ENCODE data around the gene MACROD2. TPM values are rescaled to one million over a fixed set of nuclear protein-coding genes. Genes with fewer than 3 reads are reported as not detected.

The MACROD2 gene
- total and polyA plus RNA-seq, 2 experiments from 2014 or later = 2.8 to 4.3 TPM

DNA sequence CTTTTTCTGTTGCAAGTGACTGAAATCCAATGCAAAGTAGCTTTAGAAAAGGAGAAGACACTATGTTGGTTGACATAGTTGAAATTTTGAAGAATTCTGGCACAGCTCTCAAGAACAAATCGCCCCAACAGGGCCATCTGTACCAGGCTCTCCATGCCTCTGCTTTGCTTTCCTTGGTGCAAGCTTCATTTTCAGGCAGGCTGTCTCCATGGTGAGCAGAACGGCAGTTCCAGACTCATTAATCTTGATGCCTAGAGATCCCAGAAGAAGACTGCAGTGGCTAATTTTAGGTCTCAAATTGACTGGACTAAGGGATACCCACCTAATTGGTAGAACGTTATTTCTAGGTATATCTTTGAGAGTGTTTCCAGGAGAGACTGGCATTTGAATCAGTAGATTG, 1292.8 kb downstream of the MACROD2 start (continued):
- TF ChIP-seq NANOG (IDR thresholded peaks at IDR 0.05; ENCODE audit: borderline replicate concordance) (no peak), STAT1 (IDR thresholded peaks at IDR 0.05; ENCODE audit: unreplicated experiment) (no peak)

DNA sequence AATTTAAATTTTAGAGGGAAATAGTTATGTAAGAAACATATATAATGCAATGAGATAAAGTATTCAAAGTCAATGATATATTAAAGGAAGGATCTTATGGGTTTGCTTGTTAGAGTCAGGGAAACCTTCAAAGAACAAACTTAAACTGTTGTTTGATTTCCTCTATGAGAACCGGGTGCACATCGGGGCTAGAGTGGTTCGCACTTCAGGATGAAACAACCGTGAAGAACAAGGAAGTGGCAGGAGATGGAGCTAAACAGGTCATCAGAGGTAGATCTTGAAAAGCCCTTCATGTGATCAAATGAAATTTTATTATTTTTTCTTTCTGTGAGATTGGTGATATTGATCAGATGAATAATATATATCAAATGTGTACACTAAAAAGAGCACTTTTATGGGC, 1294.0 kb downstream of the MACROD2 start:
- H3K4me1 Mint-ChIP-seq = peaks cover 14% of the 10 kb centered on the region; the same call in 2 of the 3 replicates
- ATAC-seq (no peak), DNase-seq (ENCODE audit: low spot score) (no peak)
- no peak for TF ChIP-seq STAT1 (IDR thresholded peaks at IDR 0.05; ENCODE audit: unreplicated experiment)
- no peak for TF ChIP-seq CREB1 (CRISPR knock-in tag; IDR thresholded peaks at IDR 0.05; ENCODE audit: low read depth)
- TF ChIP-seq, protein P1, sequence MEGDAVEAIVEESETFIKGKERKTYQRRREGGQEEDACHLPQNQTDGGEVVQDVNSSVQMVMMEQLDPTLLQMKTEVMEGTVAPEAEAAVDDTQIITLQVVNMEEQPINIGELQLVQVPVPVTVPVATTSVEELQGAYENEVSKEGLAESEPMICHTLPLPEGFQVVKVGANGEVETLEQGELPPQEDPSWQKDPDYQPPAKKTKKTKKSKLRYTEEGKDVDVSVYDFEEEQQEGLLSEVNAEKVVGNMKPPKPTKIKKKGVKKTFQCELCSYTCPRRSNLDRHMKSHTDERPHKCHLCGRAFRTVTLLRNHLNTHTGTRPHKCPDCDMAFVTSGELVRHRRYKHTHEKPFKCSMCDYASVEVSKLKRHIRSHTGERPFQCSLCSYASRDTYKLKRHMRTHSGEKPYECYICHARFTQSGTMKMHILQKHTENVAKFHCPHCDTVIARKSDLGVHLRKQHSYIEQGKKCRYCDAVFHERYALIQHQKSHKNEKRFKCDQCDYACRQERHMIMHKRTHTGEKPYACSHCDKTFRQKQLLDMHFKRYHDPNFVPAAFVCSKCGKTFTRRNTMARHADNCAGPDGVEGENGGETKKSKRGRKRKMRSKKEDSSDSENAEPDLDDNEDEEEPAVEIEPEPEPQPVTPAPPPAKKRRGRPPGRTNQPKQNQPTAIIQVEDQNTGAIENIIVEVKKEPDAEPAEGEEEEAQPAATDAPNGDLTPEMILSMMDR (conservative IDR thresholded peaks at IDR 0.05; ENCODE audit: low read depth in 2 of 2) = no peak
- TF ChIP-seq, protein P2, sequence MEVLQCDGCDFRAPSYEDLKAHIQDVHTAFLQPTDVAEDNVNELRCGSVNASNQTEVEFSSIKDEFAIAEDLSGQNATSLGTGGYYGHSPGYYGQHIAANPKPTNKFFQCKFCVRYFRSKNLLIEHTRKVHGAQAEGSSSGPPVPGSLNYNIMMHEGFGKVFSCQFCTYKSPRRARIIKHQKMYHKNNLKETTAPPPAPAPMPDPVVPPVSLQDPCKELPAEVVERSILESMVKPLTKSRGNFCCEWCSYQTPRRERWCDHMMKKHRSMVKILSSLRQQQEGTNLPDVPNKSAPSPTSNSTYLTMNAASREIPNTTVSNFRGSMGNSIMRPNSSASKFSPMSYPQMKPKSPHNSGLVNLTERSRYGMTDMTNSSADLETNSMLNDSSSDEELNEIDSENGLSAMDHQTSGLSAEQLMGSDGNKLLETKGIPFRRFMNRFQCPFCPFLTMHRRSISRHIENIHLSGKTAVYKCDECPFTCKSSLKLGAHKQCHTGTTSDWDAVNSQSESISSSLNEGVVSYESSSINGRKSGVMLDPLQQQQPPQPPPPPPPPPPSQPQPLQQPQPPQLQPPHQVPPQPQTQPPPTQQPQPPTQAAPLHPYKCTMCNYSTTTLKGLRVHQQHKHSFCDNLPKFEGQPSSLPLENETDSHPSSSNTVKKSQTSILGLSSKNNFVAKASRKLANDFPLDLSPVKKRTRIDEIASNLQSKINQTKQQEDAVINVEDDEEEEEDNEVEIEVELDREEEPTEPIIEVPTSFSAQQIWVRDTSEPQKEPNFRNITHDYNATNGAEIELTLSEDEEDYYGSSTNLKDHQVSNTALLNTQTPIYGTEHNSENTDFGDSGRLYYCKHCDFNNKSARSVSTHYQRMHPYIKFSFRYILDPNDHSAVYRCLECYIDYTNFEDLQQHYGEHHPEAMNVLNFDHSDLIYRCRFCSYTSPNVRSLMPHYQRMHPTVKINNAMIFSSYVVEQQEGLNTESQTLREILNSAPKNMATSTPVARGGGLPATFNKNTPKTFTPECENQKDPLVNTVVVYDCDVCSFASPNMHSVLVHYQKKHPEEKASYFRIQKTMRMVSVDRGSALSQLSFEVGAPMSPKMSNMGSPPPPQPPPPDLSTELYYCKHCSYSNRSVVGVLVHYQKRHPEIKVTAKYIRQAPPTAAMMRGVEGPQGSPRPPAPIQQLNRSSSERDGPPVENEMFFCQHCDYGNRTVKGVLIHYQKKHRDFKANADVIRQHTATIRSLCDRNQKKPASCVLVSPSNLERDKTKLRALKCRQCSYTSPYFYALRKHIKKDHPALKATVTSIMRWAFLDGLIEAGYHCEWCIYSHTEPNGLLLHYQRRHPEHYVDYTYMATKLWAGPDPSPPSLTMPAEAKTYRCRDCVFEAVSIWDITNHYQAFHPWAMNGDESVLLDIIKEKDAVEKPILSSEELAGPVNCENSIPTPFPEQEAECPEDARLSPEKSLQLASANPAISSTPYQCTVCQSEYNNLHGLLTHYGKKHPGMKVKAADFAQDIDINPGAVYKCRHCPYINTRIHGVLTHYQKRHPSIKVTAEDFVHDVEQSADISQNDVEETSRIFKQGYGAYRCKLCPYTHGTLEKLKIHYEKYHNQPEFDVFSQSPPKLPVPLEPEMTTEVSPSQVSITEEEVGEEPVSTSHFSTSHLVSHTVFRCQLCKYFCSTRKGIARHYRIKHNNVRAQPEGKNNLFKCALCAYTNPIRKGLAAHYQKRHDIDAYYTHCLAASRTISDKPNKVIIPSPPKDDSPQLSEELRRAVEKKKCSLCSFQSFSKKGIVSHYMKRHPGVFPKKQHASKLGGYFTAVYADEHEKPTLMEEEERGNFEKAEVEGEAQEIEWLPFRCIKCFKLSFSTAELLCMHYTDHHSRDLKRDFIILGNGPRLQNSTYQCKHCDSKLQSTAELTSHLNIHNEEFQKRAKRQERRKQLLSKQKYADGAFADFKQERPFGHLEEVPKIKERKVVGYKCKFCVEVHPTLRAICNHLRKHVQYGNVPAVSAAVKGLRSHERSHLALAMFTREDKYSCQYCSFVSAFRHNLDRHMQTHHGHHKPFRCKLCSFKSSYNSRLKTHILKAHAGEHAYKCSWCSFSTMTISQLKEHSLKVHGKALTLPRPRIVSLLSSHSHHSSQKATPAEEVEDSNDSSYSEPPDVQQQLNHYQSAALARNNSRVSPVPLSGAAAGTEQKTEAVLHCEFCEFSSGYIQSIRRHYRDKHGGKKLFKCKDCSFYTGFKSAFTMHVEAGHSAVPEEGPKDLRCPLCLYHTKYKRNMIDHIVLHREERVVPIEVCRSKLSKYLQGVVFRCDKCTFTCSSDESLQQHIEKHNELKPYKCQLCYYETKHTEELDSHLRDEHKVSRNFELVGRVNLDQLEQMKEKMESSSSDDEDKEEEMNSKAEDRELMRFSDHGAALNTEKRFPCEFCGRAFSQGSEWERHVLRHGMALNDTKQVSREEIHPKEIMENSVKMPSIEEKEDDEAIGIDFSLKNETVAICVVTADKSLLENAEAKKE (CRISPR knock-in tag; IDR thresholded peaks at IDR 0.05) = no peak
- TF ChIP-seq ZNF114 (CRISPR knock-in tag; IDR thresholded peaks at IDR 0.05) = no peak
- TF ChIP-seq NANOG (IDR thresholded peaks at IDR 0.05; ENCODE audit: borderline replicate concordance) = no peak
- TF ChIP-seq JUNB (IDR thresholded peaks at IDR 0.05; ENCODE audit: unreplicated experiment) = no peak
- TF ChIP-seq EZH2 (IDR thresholded peaks at IDR 0.05; ENCODE audit: low read depth, unreplicated experiment) = no peak
- no peak for TF ChIP-seq EZH2phosphoT487 (IDR thresholded peaks at IDR 0.05; ENCODE audit: unreplicated experiment)
- TF ChIP-seq, protein P3, sequence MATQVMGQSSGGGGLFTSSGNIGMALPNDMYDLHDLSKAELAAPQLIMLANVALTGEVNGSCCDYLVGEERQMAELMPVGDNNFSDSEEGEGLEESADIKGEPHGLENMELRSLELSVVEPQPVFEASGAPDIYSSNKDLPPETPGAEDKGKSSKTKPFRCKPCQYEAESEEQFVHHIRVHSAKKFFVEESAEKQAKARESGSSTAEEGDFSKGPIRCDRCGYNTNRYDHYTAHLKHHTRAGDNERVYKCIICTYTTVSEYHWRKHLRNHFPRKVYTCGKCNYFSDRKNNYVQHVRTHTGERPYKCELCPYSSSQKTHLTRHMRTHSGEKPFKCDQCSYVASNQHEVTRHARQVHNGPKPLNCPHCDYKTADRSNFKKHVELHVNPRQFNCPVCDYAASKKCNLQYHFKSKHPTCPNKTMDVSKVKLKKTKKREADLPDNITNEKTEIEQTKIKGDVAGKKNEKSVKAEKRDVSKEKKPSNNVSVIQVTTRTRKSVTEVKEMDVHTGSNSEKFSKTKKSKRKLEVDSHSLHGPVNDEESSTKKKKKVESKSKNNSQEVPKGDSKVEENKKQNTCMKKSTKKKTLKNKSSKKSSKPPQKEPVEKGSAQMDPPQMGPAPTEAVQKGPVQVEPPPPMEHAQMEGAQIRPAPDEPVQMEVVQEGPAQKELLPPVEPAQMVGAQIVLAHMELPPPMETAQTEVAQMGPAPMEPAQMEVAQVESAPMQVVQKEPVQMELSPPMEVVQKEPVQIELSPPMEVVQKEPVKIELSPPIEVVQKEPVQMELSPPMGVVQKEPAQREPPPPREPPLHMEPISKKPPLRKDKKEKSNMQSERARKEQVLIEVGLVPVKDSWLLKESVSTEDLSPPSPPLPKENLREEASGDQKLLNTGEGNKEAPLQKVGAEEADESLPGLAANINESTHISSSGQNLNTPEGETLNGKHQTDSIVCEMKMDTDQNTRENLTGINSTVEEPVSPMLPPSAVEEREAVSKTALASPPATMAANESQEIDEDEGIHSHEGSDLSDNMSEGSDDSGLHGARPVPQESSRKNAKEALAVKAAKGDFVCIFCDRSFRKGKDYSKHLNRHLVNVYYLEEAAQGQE (IDR thresholded peaks at IDR 0.05; ENCODE audit: unreplicated experiment) = no peak
- TF ChIP-seq ZNF331 (CRISPR knock-in tag; IDR thresholded peaks at IDR 0.05; ENCODE audit: low read depth) = no peak
- no peak for TF ChIP-seq POLR2AphosphoS5 (IDR thresholded peaks at IDR 0.05; ENCODE audit: low read depth)
- TF ChIP-seq, protein P4, sequence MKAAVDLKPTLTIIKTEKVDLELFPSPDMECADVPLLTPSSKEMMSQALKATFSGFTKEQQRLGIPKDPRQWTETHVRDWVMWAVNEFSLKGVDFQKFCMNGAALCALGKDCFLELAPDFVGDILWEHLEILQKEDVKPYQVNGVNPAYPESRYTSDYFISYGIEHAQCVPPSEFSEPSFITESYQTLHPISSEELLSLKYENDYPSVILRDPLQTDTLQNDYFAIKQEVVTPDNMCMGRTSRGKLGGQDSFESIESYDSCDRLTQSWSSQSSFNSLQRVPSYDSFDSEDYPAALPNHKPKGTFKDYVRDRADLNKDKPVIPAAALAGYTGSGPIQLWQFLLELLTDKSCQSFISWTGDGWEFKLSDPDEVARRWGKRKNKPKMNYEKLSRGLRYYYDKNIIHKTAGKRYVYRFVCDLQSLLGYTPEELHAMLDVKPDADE (IDR thresholded peaks at IDR 0.05) = no peak
- Histone ChIP-seq H3K79me2 (replicated peaks; ENCODE audit: insufficient read depth) (no peaks in the 10 kb centered on the region), H3F3A (replicated peaks; ENCODE audit: low read depth) (no peaks in the 10 kb centered on the region), H3K4me1 (ENCODE audit: insufficient read depth) (no peaks in the 10 kb centered on the region; the same call in 1 of the 2 replicates), H3K27ac (ENCODE audit: low read depth) (no peak overlapping the region), H3K4me2 (no peak overlapping the region), H4K20me1 (replicated peaks; ENCODE audit: insufficient read depth) (no peaks in the 10 kb centered on the region), H3K36me3 (ENCODE audit: insufficient read depth) (no peaks in the 10 kb centered on the region), H2AFZ (no peak overlapping the region), H3K9me2 (ENCODE audit: insufficient read depth) (peaks cover 6% of the 10 kb centered on the region; the same call in 1 of the 2 replicates), H3K27me3 (ENCODE audit: insufficient read depth) (no peaks in the 10 kb centered on the region), H3K4me3 (no peak overlapping the region)
- H3K9me3 Mint-ChIP-seq = no peaks in the 10 kb centered on the region
- H3K27ac Mint-ChIP-seq = no peak overlapping the region
- no peaks in the 10 kb centered on the region for H3K36me3 Mint-ChIP-seq (ENCODE audit: low read depth)
- H3K27me3 Mint-ChIP-seq (ENCODE audit: insufficient read depth, low read depth, poor library complexity) = no peaks in the 10 kb centered on the region
- H3K4me3 Mint-ChIP-seq = no peak overlapping the region

All from GM23338 (cell line).